IPS-20b (cell line): ENCODE results near the gene ANKS1A.
"Not testable (repeated sequence)": the region's sequence is repeated elsewhere in the genome, so short reads cannot be mapped to it uniquely, and the experiment has no call there.

Experiments
- H3K27ac ChIP-seq: one replicate; pipeline ENCODE4 v1.5.1; 2013; ENCODE audit warnings: low read length
- H3K27me3 ChIP-seq: 2 replicates; pipeline ENCODE4 v1.6.1; 2013; ENCODE audit warnings: mild to moderate bottlenecking, low read length, inconsistent platforms; ENCODE audit not compliant: insufficient read depth
- H3K36me3 ChIP-seq: 2 replicates; pipeline ENCODE4 v1.6.1; 2013; ENCODE audit warnings: low read depth, mild to moderate bottlenecking, inconsistent platforms, low read length, moderate library complexity; ENCODE audit not compliant: insufficient read depth
- H3K4me1 ChIP-seq: 2 replicates; pipeline ENCODE4 v1.6.1; 2013; ENCODE audit warnings: mild to moderate bottlenecking, control low read depth, inconsistent platforms, low read length, moderate library complexity; ENCODE audit not compliant: insufficient read depth
- H3K4me3 ChIP-seq: 2 replicates; pipeline ENCODE4 v1.5.1; 2013; ENCODE audit warnings: mild to moderate bottlenecking, low read length, inconsistent platforms
- H3K9ac ChIP-seq: 2 replicates; pipeline ENCODE4 v1.6.1; 2013; ENCODE audit warnings: low read depth, mild to moderate bottlenecking, inconsistent platforms, low read length, moderate library complexity
- H3K9me3 ChIP-seq: 2 replicates; pipeline ENCODE4 v1.6.1; 2013; ENCODE audit warnings: mild to moderate bottlenecking, low read depth, low read length, inconsistent platforms; ENCODE audit not compliant: insufficient read depth

The ANKS1A gene

DNA sequence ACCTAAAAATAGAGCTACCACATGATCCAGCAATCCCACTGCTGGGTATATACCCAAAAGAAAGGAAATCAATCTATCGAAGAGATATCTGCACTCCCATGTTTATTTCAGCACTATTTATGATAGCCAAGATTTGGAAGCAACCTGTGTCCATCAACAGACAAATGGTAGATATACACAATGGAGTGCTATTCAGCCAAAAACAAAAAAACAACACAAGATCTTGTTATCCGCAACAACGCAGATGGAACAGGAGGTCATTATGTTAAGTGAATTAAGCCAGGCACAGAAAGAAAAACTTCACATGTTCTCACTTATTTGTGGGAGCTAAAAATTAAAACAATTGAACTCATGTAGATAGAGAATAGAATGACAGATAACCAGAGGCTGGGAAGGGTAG is 249.1 kb downstream of the ANKS1A start:
- H3K4me1 ChIP-seq, H3K27me3 ChIP-seq, H3K27ac ChIP-seq: not testable (repeated sequence)

DNA sequence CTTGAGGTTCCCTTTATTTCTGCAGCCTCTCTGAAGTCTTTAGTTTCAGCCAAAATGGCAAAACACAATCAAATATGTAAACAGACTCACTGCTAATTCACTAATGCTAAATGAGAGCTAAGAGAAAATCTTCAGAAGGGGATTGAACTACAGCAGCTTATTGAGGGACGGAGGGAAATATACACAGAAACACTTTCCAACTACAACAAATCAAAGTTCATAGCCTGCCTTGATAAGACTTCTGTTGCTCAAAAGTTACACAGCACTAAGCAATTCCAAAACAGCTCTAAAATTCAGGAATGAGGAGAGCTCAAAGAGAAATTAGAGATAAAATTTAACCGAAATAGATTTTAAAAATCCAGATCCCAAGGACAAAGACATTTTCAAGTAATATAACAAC is 250.4 kb downstream of the ANKS1A start:
- H3K9me3 ChIP-seq = no peaks in the 10 kb centered on the region
- H3K36me3 ChIP-seq = no peaks in the 10 kb centered on the region
- no peak overlapping the region for H3K9ac ChIP-seq
- H3K4me1 ChIP-seq = 0 out of 2 replicates have a peak, but pooled peaks cover 4% of the 10 kb centered on the region
- H3K4me3 ChIP-seq = no peak overlapping the region
- no peak overlapping the region for H3K27ac ChIP-seq
- H3K27me3 ChIP-seq = no peaks in the 10 kb centered on the region

More for the DNA sequence above, 249.1 kb downstream of the ANKS1A start:
- not testable (repeated sequence) for H3K4me3 ChIP-seq, H3K9me3 ChIP-seq, H3K36me3 ChIP-seq, H3K9ac ChIP-seq

DNA sequence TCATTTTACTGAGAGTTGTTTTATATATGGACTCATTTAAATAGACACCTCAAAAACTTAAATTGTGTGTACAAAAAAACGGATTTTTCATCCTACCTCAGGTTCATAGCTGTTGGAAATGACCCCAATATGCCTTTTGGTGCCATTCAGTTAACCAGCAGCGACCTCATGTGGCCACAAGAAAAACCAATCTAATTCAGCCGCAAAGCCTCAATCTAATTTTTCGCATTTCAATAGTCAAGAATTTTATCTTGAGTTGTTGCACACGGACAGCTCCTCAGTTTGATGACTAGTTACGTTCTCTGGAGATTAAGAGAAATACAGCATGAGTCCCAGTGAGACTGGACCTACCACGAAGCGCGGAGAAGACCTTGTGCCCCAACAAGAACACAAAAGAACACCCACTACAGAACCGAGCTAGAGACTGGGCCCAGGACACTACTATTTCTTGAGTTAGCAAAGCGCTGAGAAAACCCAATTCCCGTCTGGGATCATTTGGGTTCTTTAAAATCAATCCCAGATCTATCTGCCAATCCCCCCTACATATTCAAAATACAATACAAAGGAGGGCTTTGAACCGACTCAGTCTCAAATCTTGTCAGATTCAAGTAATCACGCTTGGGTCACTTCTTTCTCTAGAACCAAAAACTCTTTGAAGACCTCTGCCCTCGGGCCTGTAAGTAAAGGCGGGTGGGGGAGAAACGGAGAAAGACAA is 251.0 kb downstream of the ANKS1A start:
- Histone ChIP-seq H3K9ac (no peak overlapping the region), H3K27ac (no peak overlapping the region), H3K36me3 (no peaks in the 10 kb centered on the region), H3K4me1 (0 out of 2 replicates have a peak, but pooled peaks cover 4% of the 10 kb centered on the region), H3K4me3 (no peak overlapping the region), H3K27me3 (no peaks in the 10 kb centered on the region), H3K9me3 (no peaks in the 10 kb centered on the region)

DNA sequence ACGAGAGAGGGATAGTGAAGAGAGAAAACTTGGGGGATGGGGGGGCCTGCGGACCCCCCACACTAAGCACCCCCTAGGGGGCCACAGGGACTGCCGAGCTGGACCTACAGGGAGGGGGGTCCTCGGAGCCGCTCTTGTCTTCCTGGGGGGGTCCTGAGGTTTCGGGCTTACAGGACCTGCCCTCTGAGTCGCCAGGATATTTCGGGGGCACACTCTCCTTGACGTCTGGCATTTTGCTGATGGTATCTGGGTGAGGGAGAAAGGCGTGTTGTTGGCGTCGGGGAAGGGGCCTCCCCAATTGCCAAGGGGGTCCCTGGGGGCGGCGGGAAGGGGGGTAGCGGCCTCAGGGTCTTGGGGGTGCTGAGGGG is 251.6 kb downstream of the ANKS1A start:
- Histone ChIP-seq H3K4me3 (no peak overlapping the region), H3K9me3 (no peaks in the 10 kb centered on the region), H3K4me1 (0 out of 2 replicates have a peak, but pooled peaks cover 4% of the 10 kb centered on the region), H3K9ac (no peak overlapping the region), H3K27ac (no peak overlapping the region), H3K36me3 (no peaks in the 10 kb centered on the region), H3K27me3 (no peaks in the 10 kb centered on the region)
